ENCODE data around the gene WNT1. TPM values are rescaled to one million over a fixed set of nuclear protein-coding genes. Genes with fewer than 3 reads are reported as not detected.

The WNT1 gene
- total RNA-seq, 1 experiment from 2014 or later: not detected

DNA sequence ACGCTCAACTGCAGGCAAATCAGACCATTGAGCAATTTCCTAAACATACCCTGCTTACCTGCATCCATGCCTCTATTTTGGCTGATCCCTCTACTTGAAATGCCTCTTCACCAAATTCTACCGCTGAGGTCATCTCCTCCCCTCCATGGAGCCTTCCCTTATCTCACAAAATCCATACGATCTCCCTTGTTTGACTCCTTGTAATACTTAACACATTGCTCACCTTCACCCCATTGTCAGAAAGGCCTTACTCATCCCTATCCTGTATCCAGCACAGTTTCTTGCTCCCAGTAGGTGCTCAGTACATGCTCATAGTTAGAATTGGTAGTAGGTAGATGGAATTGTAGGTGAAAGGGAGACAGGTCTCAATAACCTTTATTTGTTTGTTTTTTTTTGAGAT is 15.7 kb downstream of the WNT1 start:
- Histone ChIP-seq H3K27me3 (ENCODE audit: insufficient read depth, low read length) (peaks cover 41% of the 10 kb centered on the region; the same call in 1 of the 2 replicates), H2BK20ac (ENCODE audit: low read depth, low read length, poor library complexity, severe bottlenecking) (no peak overlapping the region), H3T11ph (ENCODE audit: low read length) (no peak overlapping the region), H4K5ac (ENCODE audit: insufficient read length, low read depth, low read length) (no peak overlapping the region), H3K9me3 (ENCODE audit: control insufficient read depth, low read depth, low read length) (no peaks in the 10 kb centered on the region), H4K91ac (ENCODE audit: insufficient read length, low read depth, low read length) (no peak overlapping the region), H3K18ac (ENCODE audit: insufficient read length, low read depth, low read length) (no peak overlapping the region), H3K4ac (ENCODE audit: low read depth, low read length) (no peak overlapping the region), H3K79me2 (ENCODE audit: insufficient read depth, low read length) (no peaks in the 10 kb centered on the region), H3K56ac (ENCODE audit: insufficient read length, low read depth, low read length) (no peak overlapping the region), H3K23ac (ENCODE audit: insufficient read length, low read depth, low read length) (no peak overlapping the region), H2BK15ac (ENCODE audit: low read depth, low read length) (no peak overlapping the region), H2AFZ (ENCODE audit: low read length) (no peak overlapping the region), H4K20me1 (ENCODE audit: control insufficient read depth, insufficient read depth, insufficient read length) (no peaks in the 10 kb centered on the region), H4K8ac (replicated peaks; ENCODE audit: insufficient read length, low read depth, low read length) (no peak overlapping the region), H2BK5ac (ENCODE audit: insufficient read length, low read length) (no peak overlapping the region), H3K27ac (ENCODE audit: insufficient read length, low read depth, low read length) (no peak overlapping the region), H2AK5ac (ENCODE audit: insufficient read length, low read length) (no peak overlapping the region), H3K23me2 (ENCODE audit: insufficient read length, low read depth, low read length, poor library complexity, severe bottlenecking) (peaks cover 17% of the 10 kb centered on the region), H2BK120ac (ENCODE audit: low read depth, low read length, poor library complexity, severe bottlenecking) (no peak overlapping the region), H2BK12ac (ENCODE audit: insufficient read length, low read depth, low read length) (no peak overlapping the region), H3K4me1 (ENCODE audit: insufficient read depth, low read length) (no peaks in the 10 kb centered on the region), H3K4me2 (ENCODE audit: insufficient read depth, insufficient read length, low read length) (no peak overlapping the region), H3K79me1 (ENCODE audit: insufficient read depth, low read depth, low read length, poor library complexity, severe bottlenecking) (no peaks in the 10 kb centered on the region), H3K14ac (ENCODE audit: insufficient read depth, low read length) (no peak overlapping the region), H3K9ac (ENCODE audit: extremely low read depth, insufficient read length, low read length) (no peak overlapping the region)
- H3K36me3 Mint-ChIP-seq (ENCODE audit: insufficient read depth in 1 of 3, low read depth in 3 of 3): no peaks in the 10 kb centered on the region; a peak in 1 of 7 replicates
- H3K27me3 Mint-ChIP-seq (ENCODE audit: low read depth): peaks cover 78% of the 10 kb centered on the region
- no CpG with 5 or more reads among the region's 3 CpGs for WGBS (ENCODE audit: extremely low coverage, insufficient read length, low lambda C conversion rate)
- peaks cover 8 to 29% of the 10 kb centered on the region in 2 experiments for H3K4me1 Mint-ChIP-seq
- H3K9me3 Mint-ChIP-seq: 0 out of 5 replicates have a peak, but pooled peaks cover 0 to 4% of the 10 kb centered on the region in 2 experiments
- no peak overlapping the region for H3K4me3 Mint-ChIP-seq
- no peak for DNase-seq
- H3K27ac Mint-ChIP-seq: no peak overlapping the region
- TF ChIP-seq, protein P1, sequence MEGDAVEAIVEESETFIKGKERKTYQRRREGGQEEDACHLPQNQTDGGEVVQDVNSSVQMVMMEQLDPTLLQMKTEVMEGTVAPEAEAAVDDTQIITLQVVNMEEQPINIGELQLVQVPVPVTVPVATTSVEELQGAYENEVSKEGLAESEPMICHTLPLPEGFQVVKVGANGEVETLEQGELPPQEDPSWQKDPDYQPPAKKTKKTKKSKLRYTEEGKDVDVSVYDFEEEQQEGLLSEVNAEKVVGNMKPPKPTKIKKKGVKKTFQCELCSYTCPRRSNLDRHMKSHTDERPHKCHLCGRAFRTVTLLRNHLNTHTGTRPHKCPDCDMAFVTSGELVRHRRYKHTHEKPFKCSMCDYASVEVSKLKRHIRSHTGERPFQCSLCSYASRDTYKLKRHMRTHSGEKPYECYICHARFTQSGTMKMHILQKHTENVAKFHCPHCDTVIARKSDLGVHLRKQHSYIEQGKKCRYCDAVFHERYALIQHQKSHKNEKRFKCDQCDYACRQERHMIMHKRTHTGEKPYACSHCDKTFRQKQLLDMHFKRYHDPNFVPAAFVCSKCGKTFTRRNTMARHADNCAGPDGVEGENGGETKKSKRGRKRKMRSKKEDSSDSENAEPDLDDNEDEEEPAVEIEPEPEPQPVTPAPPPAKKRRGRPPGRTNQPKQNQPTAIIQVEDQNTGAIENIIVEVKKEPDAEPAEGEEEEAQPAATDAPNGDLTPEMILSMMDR (conservative IDR thresholded peaks at IDR 0.05): no peak

Data from H9 (cell line).